Mucosa of stomach (tissue), 1 donor: Measurements from ENCODE around the gene HOXB7.

Experiments
- H3K27me3 ChIP-seq: one replicate; pipeline ENCODE4 v1.7.0; 2013; ENCODE audit warnings: mild to moderate bottlenecking, low read length; ENCODE audit not compliant: control insufficient read depth, insufficient read depth
- H3K36me3 ChIP-seq: one replicate; pipeline ENCODE4 v1.7.0; 2013; ENCODE audit warnings: low read length; ENCODE audit not compliant: control insufficient read depth, insufficient read depth
- H3K4me1 ChIP-seq: one replicate; pipeline ENCODE4 v1.7.0; 2013; ENCODE audit warnings: mild to moderate bottlenecking, low read length; ENCODE audit not compliant: control insufficient read depth, insufficient read depth
- H3K4me3 ChIP-seq: one replicate; pipeline ENCODE4 v1.7.0; 2013; ENCODE audit warnings: low read length
- H3K9ac ChIP-seq: one replicate; pipeline ENCODE4 v1.7.0; 2013; ENCODE audit warnings: mild to moderate bottlenecking, low read length, moderate library complexity
- H3K9me3 ChIP-seq: one replicate; pipeline ENCODE4 v1.7.0; 2013; ENCODE audit warnings: mild to moderate bottlenecking, low read length, moderate library complexity; ENCODE audit not compliant: control insufficient read depth
- donor health status: Pancreatic carcinoma.

Gene HOXB7

GRCh38 chr17:48598736-48599135 is 12.1 kb downstream of the HOXB7 start:
- H3K9ac ChIP-seq, result no peak overlapping the region
- no peak overlapping the region for H3K4me3 ChIP-seq
- peaks cover 12% of the 10 kb centered on the region for H3K4me1 ChIP-seq
- no peaks in the 10 kb centered on the region for H3K36me3 ChIP-seq
- no peaks in the 10 kb centered on the region for H3K9me3 ChIP-seq
- H3K27me3 ChIP-seq, result peaks cover 98% of the 10 kb centered on the region

- Histone ChIP-seq H3K9me3 (no peaks in the 10 kb centered on the region), H3K9ac (peak overlapping the region; percentile 43), H3K4me1 (peaks cover 12% of the 10 kb centered on the region), H3K36me3 (no peaks in the 10 kb centered on the region), H3K4me3 (peak overlapping the region; percentile 31), H3K27me3 (peaks cover 96% of the 10 kb centered on the region)
Measured at GRCh38 chr17:48597778-48598631, 12.8 kb downstream of the HOXB7 start.

GRCh38 chr17:48597528-48597777 is 13.4 kb downstream of the HOXB7 start:
- Histone ChIP-seq H3K36me3 (no peaks in the 10 kb centered on the region), H3K4me3 (no peak overlapping the region), H3K4me1 (peaks cover 12% of the 10 kb centered on the region), H3K27me3 (peaks cover 96% of the 10 kb centered on the region), H3K9ac (peak overlapping the region; percentile 43), H3K9me3 (no peaks in the 10 kb centered on the region)

- Histone ChIP-seq H3K36me3 (no peaks in the 10 kb centered on the region), H3K4me1 (peaks cover 12% of the 10 kb centered on the region), H3K27me3 (peaks cover 96% of the 10 kb centered on the region), H3K9ac (peak overlapping the region; percentile 43), H3K4me3 (no peak overlapping the region), H3K9me3 (no peaks in the 10 kb centered on the region)
Measured at GRCh38 chr17:48596735-48597527, 13.9 kb downstream of the HOXB7 start.

GRCh38 chr17:48596000-48596734 is 14.7 kb downstream of the HOXB7 start:
- Histone ChIP-seq H3K36me3 (no peaks in the 10 kb centered on the region), H3K9me3 (no peaks in the 10 kb centered on the region), H3K27me3 (peaks cover 95% of the 10 kb centered on the region), H3K4me3 (no peak overlapping the region), H3K4me1 (peaks cover 12% of the 10 kb centered on the region), H3K9ac (no peak overlapping the region)

- H3K9me3 ChIP-seq, result no peaks in the 10 kb centered on the region
- H3K4me1 ChIP-seq, result peaks cover 12% of the 10 kb centered on the region
- H3K9ac ChIP-seq, result no peak overlapping the region
- no peaks in the 10 kb centered on the region for H3K36me3 ChIP-seq
- no peak overlapping the region for H3K4me3 ChIP-seq
- H3K27me3 ChIP-seq, result peaks cover 95% of the 10 kb centered on the region
Measured at GRCh38 chr17:48595278-48595999, 15.4 kb downstream of the HOXB7 start.

GRCh38 chr17:48594538-48595277 is 16.1 kb downstream of the HOXB7 start:
- Histone ChIP-seq H3K9ac (peak overlapping the region; percentile 23), H3K9me3 (no peaks in the 10 kb centered on the region), H3K4me1 (peaks cover 12% of the 10 kb centered on the region), H3K36me3 (no peaks in the 10 kb centered on the region), H3K27me3 (peaks cover 95% of the 10 kb centered on the region), H3K4me3 (no peak overlapping the region)

GRCh38 chr17:48593840-48594537 is 16.8 kb downstream of the HOXB7 start:
- H3K9me3 ChIP-seq, result no peaks in the 10 kb centered on the region
- H3K9ac ChIP-seq, result peak overlapping the region; percentile 23
- peaks cover 95% of the 10 kb centered on the region for H3K27me3 ChIP-seq
- H3K4me1 ChIP-seq, result peaks cover 12% of the 10 kb centered on the region
- H3K4me3 ChIP-seq, result no peak overlapping the region
- H3K36me3 ChIP-seq, result no peaks in the 10 kb centered on the region

GRCh38 chr17:48593126-48593829 is 17.5 kb downstream of the HOXB7 start, which contains the start of gene HOXB5:
TSS of gene HOXB5 (minus strand) at chr17:48593779. CDS start at chr17:48593682, 97 bp downstream.
- Histone ChIP-seq H3K4me1 (peaks cover 12% of the 10 kb centered on the region), H3K4me3 (no peak within 1 kb of the TSS), H3K27me3 (peaks cover 95% of the 10 kb centered on the region), H3K9ac (peak within 1 kb of the TSS; percentile 50), H3K36me3 (no peaks in the 10 kb centered on the region), H3K9me3 (no peaks in the 10 kb centered on the region)

- Histone ChIP-seq H3K9me3 (no peaks in the 10 kb centered on the region), H3K4me1 (peaks cover 12% of the 10 kb centered on the region), H3K36me3 (no peaks in the 10 kb centered on the region), H3K4me3 (no peak overlapping the region), H3K9ac (peak overlapping the region; percentile 50), H3K27me3 (peaks cover 95% of the 10 kb centered on the region)
Measured at GRCh38 chr17:48592577-48592976, 18.2 kb downstream of the HOXB7 start.
